ENCODE measurements around the gene MAIP1.

GRCh38 chr2:199951023-199951422 lies 4.4 kb upstream of the MAIP1 start:
- TF ChIP-seq EP300 (IDR thresholded peaks at IDR 0.05) = no peak
- TF ChIP-seq CTCF (IDR thresholded peaks at IDR 0.05) = no peak
- no peak for TF ChIP-seq POLR2A (IDR thresholded peaks at IDR 0.05; ENCODE audit: low read depth)
- TF ChIP-seq POLR2AphosphoS5 (IDR thresholded peaks at IDR 0.05) = no peak

All from esophagus muscularis mucosa (tissue), 4 donors.